Panc1 (cell line): ENCODE results near the gene MPL.

ENCODE experiments used
- CTCF ChIP-seq: fragments of 450-650 bp; IDR thresholded peaks from 2 replicates; pipeline ENCODE4 v1.5.1; 2017; ENCODE audit warnings: mild to moderate bottlenecking
- POLR2AphosphoS5 ChIP-seq: IDR thresholded peaks from 2 replicates; pipeline ENCODE4 v1.6.1; 2012; ENCODE audit warnings: mild to moderate bottlenecking, low read depth, low read length, moderate library complexity
- SIN3A ChIP-seq: IDR thresholded peaks from 2 replicates; pipeline ENCODE4 v1.6.1; 2012; ENCODE audit warnings: low read depth, mild to moderate bottlenecking, low read length, moderate library complexity, borderline replicate concordance; ENCODE audit not compliant: insufficient read depth
- TCF7L2 ChIP-seq: IDR thresholded peaks from 2 replicates; pipeline ENCODE4 v1.6.1; 2011; ENCODE audit warnings: mild to moderate bottlenecking, low read depth, low read length, inconsistent platforms

- TF ChIP-seq CTCF, result no peak
- no peak for TF ChIP-seq SIN3A
- no peak for TF ChIP-seq POLR2AphosphoS5
- TF ChIP-seq TCF7L2, result no peak
Observed at GRCh38 chr1:43304771-43305300, 32.8 kb upstream of the MPL start.
